ENCODE data around the gene DERL3.

DERL3 gene

GRCh38 chr22:23801886-23802377 is 36.9 kb downstream of the DERL3 start:
- no peak for DNase-seq (ENCODE audit: low read depth)

DNA sequence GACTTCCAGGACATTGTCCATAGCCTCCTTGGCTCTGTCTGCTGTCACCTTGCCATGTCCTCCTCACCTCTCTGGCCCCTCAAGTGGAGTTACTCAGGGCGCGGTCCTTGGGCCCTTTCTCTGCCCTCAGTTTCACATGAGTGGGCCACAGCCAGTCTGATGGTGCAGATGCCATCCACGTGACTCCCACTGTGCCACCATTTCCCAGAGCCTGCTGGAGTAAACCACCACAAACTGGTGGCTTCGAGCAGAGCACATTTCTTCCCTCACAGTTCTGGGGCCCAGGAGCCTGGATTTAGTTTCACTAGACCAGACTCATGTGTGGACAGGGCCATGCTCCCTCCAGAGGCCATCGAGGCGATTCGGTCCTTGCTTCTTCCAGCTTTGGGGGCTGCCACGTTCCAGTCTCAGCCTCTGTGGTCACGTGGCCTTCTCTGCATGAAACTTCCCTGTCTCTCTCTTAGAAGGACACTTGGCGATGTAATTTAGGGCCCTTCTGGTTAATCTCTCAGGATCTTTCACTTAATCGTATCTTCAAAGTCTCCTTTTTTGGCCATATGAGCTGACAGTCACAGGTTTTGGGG is 37.5 kb downstream of the DERL3 start:
- no peak for DNase-seq (ENCODE audit: low read depth)

- no peak for DNase-seq (ENCODE audit: low read depth)
Observed at GRCh38 chr22:23800297-23801237, 38.2 kb downstream of the DERL3 start.

GRCh38 chr22:23796461-23796860 is 42.3 kb downstream of the DERL3 start:
- no peak for DNase-seq (ENCODE audit: low read depth)

DNA sequence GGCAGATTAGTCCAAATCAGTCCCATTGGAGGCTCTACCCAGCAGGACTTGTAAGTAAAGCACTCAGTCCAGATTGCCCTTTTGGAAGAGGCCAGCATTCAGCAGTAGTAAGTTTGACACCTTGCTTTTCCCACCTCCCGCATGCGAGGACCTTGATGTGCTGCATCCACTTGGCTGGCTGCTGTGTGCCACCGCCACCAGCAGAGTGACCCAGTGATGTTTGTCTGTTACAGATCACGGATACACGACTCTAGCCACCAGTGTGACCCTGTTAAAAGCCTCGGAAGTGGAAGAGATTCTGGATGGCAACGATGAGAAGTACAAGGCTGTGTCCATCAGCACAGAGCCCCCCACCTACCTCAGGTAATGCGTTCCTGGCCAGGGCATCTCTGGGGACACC is 45.5 kb downstream of the DERL3 start:
- no peak for DNase-seq (ENCODE audit: low read depth)

GRCh38 chr22:23791738-23792645 is 46.8 kb downstream of the DERL3 start:
- DNase-seq (ENCODE audit: low read depth) = no peak

GRCh38 chr22:23790819-23791737 is 47.7 kb downstream of the DERL3 start:
- no peak for DNase-seq (ENCODE audit: low read depth)

- DNase-seq (ENCODE audit: low read depth) = no peak
Observed at GRCh38 chr22:23789638-23790037, 49.2 kb downstream of the DERL3 start.

DNA sequence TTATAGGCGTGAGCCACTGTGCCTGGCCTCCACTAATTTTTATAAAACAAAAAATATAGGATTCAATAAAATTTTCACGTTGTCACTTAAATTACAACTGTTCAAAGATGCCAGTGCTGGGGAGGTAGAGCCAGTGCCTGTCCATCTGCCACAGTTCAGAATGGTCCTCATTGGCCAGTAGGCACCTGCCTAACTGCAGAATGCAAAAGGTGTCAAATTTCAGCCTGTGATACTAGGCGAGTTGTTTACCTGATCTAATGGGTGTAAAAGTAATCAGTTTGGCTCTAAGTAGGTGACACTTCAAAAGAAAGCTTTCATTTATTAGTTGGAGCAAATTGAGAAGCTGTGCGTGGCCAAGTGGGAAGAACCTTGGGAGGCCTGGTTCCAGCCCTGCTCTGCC is 49.7 kb downstream of the DERL3 start:
- DNase-seq (ENCODE audit: low read depth) = no peak

GRCh38 chr22:23787910-23788309 is 50.9 kb downstream of the DERL3 start:
- DNase-seq (ENCODE audit: low read depth) = no peak

DNA sequence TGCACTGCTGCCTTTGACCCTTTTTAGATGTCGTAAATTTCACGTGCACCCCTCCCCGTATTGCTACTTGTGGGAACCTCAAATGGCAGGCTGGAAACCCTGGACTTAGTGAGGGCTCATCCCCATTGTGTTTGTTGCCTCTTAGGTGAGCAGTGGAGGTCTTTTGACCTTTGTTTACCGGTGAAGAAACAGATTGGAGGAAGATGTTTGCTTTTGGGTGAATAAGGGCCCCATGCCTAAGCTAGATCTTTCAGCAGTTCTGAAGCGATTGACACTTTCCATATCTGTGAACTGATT is 51.3 kb downstream of the DERL3 start:
- DNase-seq (ENCODE audit: low read depth) = no peak

DNA sequence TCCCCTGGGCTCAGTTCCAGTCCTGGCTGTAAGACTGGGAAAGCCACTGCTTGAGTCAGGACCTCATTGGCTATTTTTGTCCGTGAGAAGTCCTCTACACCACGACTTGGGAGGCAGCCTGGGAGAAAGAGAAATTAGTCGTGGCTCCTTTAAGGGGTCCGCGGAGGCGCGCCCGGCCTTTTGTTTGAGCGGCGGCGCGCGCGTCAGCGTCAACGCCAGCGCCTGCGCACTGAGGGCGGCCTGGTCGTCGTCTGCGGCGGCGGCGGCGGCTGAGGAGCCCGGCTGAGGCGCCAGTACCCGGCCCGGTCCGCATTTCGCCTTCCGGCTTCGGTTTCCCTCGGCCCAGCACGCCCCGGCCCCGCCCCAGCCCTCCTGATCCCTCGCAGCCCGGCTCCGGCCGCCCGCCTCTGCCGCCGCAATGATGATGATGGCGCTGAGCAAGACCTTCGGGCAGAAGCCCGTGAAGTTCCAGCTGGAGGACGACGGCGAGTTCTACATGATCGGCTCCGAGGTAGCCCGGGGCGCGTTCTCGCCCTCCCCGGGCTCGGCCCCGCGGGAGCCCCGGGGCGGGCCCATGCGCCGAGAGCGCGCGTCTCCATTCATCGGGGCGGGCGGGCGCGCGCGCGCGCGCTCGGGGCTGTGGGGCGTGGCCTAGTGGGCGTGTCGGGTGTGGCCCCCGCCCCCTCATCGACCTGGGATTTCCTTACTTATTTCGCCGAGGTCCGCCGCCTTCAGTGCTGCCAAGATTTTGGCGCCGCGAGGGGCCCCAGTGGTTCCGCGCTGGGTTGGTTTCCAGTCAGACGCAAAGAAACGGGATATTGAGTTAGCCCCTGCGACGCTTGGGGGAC is 51.8 kb downstream of the DERL3 start, which contains the start of gene SMARCB1:
TSS of gene SMARCB1 (plus strand) at position 215 of the 848 bp plus-strand sequence. CDS start at position 419, 204 bp downstream.
- peak; percentile 47 for DNase-seq (ENCODE audit: low read depth)

DNA sequence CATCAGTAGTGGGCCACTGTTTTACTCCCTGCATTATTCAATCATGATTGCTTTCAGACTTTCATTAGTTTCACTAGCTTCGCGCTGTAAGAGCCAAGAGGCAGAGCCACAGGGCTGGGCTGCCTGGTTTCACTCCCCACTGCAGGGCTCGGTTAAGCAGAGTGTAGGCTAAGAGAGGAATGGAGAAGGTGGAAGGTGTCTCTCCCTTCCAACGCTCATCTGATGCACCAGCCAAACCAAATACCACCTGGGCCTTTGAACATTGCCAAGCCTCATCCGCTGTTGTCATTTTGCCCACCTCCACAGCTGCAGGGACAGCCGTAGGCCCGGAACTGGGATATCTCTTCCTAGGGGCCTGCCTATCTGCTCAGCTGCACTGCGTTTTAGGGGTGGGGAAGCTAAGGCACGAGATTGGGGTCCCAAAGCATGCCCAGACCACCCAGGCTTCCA is 52.5 kb downstream of the DERL3 start:
- no peak for DNase-seq (ENCODE audit: low read depth)

Data from non-pigmented ciliary epithelial cell (primary cell).